NB4 (cell line): ENCODE results near the gene LRRC26.
A peak's percentile ranks its signal among the peaks of the same experiment; 100 is the strongest.

ENCODE experiments used
- DNase-seq: peaks from one replicate; pipeline ENCODE4 v3.0.0; 2010; ENCODE audit warnings: low read depth
- H3K4me3 ChIP-seq: one replicate; pipeline ENCODE4 v1.5.1; 2011; ENCODE audit warnings: mild to moderate bottlenecking, low read depth, low read length, moderate library complexity
- CTCF ChIP-seq: IDR thresholded peaks from one replicate; pipeline ENCODE4 v1.5.1; 2012; ENCODE audit warnings: low read depth, low read length
- MYC ChIP-seq: IDR thresholded peaks from 2 replicates; pipeline ENCODE4 v1.6.1; 2011; ENCODE audit warnings: low read depth, low read length
- POLR2A ChIP-seq: IDR thresholded peaks from 2 replicates; pipeline ENCODE4 v1.6.1; 2011; ENCODE audit warnings: mild to moderate bottlenecking; ENCODE audit not compliant: insufficient read length; ENCODE audit errors: extremely low read depth
- TF ChIP-seq, protein P1 (sequence below): IDR thresholded peaks from 2 replicates; pipeline ENCODE4 v1.6.1; 2011; ENCODE audit warnings: low read depth, low read length

The LRRC26 gene

DNA sequence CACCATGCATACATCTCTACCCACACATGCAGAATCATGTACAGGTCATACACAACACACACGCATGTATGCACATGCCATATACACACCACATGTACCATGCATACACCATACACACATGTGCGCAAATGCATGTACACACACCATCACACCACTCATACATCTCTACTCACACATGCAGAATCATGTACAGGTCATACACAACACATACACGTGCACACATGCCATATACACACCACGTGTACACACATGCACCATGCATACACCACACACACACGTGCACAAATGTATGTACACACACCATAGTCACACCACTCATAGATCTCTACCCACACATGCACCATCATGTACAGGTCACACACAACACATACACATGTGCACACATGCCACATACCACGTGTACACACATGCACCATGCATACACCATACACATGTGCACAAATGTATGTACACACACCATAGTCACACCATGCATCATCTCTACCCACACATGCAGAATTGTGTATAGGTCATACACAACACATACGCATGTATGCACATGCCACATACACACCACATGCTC lies 16.9 kb downstream of the LRRC26 start:
- TF ChIP-seq POLR2A = no peak
- TF ChIP-seq, protein P1, sequence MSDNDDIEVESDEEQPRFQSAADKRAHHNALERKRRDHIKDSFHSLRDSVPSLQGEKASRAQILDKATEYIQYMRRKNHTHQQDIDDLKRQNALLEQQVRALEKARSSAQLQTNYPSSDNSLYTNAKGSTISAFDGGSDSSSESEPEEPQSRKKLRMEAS = no peak
- TF ChIP-seq MYC = no peak
- no peak for TF ChIP-seq CTCF
- no peak for DNase-seq
- H3K4me3 ChIP-seq = no peak overlapping the region

- TF ChIP-seq MYC (no peak), CTCF (no peak), POLR2A (no peak)
- TF ChIP-seq, protein P1 = no peak
- DNase-seq = peak; percentile 74
- no peak overlapping the region for H3K4me3 ChIP-seq
Observed at GRCh38 chr9:137150617-137151457, 19.0 kb downstream of the LRRC26 start.

GRCh38 chr9:137149942-137150616 lies 19.8 kb downstream of the LRRC26 start:
- H3K4me3 ChIP-seq = no peak overlapping the region
- TF ChIP-seq, protein P1 = no peak
- no peak for TF ChIP-seq POLR2A
- no peak for TF ChIP-seq MYC
- TF ChIP-seq CTCF = no peak
- peak; percentile 67 for DNase-seq

GRCh38 chr9:137149363-137149762 lies 20.5 kb downstream of the LRRC26 start:
- no peak overlapping the region for H3K4me3 ChIP-seq
- no peak for DNase-seq
- no peak for TF ChIP-seq MYC
- TF ChIP-seq, protein P1 = no peak
- TF ChIP-seq CTCF = no peak
- no peak for TF ChIP-seq POLR2A

DNA sequence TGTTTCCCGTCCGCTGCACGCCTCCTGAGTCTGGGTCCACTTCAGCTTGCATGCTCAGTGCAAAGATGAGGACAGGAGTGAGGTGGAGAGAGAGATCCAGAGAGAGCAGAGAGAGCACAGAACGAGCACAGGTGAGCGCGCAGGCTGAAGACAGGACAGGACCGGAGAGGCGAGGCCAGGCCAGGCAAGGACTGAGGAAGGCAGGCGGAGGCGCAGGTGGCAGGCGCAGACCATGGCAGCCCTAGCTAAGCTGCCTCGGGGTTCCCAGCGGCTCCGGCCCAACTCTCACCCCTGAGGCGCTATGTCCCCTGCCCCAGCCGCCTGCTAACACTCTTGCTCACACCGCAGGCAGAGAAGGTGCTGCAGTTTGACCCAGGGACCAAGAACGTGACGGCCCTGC lies 21.2 kb downstream of the LRRC26 start:
- no peak for DNase-seq
- TF ChIP-seq, protein P1 = no peak
- TF ChIP-seq CTCF (no peak), MYC (no peak), POLR2A (no peak)
- H3K4me3 ChIP-seq = no peak overlapping the region
